Tibial nerve (tissue), 4 donors: ENCODE data around the gene TAS2R60.

Experiments used
- CTCF ChIP-seq, 5 experiments: fragments of 200-600 bp in 3 of 5; fragments of 450-650 bp in 2 of 5; sonication (generic) in 3 of 5; IDR thresholded peaks; one replicate each; pipeline ENCODE4 v1.5.1; 2016 to 2019; ENCODE audit warnings: antibody characterized with exemption in 5 of 5, mild to moderate bottlenecking in 3 of 5, moderate library complexity in 2 of 5
- EP300 ChIP-seq, 2 donors: sonication (generic); formaldehyde crosslinking; IDR thresholded peaks; one replicate each; pipeline ENCODE4 v1.6.1; 2017; ENCODE audit warnings: antibody characterized with exemption in 2 of 2, mild to moderate bottlenecking in 1 of 2
- POLR2A ChIP-seq, 2 donors: fragments of 450-650 bp; IDR thresholded peaks; one replicate each; pipeline ENCODE4 v1.6.1; 2017; ENCODE audit warnings: antibody characterized with exemption in 2 of 2, mild to moderate bottlenecking in 2 of 2, moderate library complexity in 2 of 2

GRCh38 chr7:143439866-143440265, 3.4 kb upstream of the TAS2R60 start:
- TF ChIP-seq POLR2A (IDR thresholded peaks at IDR 0.05) (no peak), CTCF (IDR thresholded peaks at IDR 0.05) (no peak), EP300 (IDR thresholded peaks at IDR 0.05) (no peak)
